Mesenteric fat pad (tissue), 1 donor: ENCODE data around the gene C18orf54. TPM values are rescaled to one million over a fixed set of nuclear protein-coding genes. Genes with fewer than 3 reads are reported as not detected.
A peak's percentile ranks its signal among the peaks of the same experiment; 100 is the strongest.
"Not testable (repeated sequence)": the region's sequence is repeated elsewhere in the genome, so short reads cannot be mapped to it uniquely, and the experiment has no call there.

Source experiments
- DNase-seq: peaks from one replicate; pipeline ENCODE4 v3.0.0-alpha.2; 2020; ENCODE audit warnings: low spot score
- long read RNA-seq: library from polyadenylated mRNA; unstranded; transcript quantifications from one replicate; pipeline ENCODE4 v2.0.0, GENCODE V29; 2020
- total RNA-seq: library from RNA; stranded (reverse); fragmentation: NEBNext Ultra II Directional; extraction: Animal tissue kit (Norgen Biotek cat#: 25700); gene quantifications from one replicate; pipeline ENCODE4 v1.2.1, GENCODE V29; 2021
- donor health status: DM: yes; HTN: yes; CAD: no.

C18orf54 gene
- total RNA-seq, result 1.3 TPM
- long read RNA-seq, partial matches to known transcripts, result 0 of 1 reads
- long read RNA-seq, other reads (novel, unspliced or antisense), result 1 of 1 reads

DNA sequence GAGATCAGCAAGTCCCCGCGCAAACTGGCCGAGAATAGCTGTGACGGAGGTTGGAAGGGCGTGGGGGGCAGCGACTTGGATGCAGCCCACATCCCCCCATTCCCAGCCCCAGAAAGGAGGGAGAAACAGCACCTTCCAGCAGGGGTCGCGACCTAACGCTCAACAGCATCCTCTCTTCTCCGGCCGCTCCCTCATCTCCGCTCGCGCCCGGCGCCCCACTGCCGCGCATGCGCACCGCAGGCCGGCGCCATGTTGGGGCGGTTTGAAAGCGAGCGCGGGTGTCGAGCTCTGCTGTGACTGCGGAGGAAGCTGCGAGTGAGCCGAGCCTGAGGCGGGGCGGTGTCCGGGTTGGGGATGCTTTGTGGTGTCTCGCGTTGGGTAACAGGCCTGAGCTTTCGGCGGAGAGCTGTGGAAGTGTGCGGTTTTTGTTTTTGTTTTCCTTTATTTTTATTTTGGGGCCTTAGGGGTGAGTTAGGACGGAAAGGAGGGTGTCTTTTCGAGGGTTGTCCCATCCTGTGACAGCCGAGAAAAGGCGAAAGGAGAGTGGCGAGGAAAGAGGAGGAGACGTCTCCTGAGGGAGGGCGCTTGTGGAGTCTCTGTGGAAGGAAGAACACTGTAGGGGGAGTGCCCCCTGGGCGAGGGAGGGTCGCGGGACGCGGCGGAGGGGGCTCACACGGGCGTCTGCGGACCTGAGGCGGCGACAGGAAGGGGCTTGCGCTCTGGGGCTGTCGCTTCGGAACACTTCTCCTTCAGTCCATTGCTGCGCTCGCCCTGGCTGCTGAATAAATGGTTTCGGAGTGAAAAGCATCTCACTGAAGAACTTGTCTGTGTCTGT lies at the start of gene C18orf54, which contains the start of gene STARD6:
Gene C18orf54 (plus strand): TSS at position 247 of the 835 bp plus-strand sequence. CDS start 2,667 bp downstream, outside the sequence.
Gene STARD6 (minus strand): TSS at position 199 of the 835 bp plus-strand sequence. CDS start 3,285 bp downstream, outside the sequence.
- peak; percentile 96 for DNase-seq

DNA sequence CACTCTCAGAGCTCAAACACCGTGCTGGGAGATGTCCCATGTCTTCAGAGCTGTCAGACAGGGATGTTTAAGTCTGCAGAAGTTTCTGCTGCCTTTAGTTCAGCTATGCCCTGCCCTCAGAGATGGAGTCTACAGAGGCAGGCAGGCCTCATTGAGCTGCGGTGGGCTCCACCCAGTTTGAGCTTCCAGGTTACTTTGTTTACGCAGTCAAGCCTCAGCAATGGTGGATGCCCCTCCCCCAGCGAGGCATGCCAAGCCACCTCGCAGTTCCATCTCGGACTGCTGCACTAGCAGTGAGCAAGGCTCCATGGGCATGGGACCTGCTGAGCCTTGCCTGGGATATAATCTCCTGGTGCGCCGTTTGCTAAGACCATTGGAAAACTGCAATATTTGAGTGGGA lies 48.1 kb upstream of the C18orf54 start:
- not testable (repeated sequence) for DNase-seq

DNA sequence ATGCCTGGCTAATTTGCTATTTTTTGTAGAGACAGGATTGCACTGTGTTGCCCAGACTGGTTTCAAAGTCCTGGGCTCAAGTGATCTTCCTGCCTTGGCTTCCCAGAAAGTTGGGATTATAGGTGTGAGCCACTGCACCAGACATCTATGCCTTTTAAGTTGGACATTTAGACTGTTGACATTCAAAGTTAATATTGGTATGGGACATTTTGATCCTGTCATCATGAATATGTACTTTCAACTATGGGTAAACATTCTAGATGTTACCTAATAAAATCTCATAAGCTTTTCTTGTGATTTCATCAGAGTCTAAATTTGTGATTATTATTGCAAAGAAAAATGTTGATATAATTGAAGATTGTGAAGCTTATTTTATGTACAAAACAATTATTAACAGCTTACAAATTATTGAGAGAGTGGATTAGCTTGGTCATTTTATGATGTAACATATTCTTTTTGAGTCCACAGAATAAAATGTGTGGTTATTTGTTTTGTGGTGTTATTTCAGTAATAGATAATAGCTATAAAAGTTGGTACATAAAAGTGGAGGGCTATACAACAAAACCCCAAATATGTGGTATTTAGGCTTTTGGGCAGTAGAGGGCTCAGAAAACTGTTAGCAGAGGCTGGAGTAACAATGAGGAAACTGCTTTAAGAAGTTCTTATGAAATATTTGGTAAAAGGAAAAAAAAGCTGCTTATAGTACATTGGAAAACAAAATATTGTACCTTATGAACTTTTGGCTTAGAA lies 41.5 kb upstream of the C18orf54 start:
- DNase-seq, result no peak

DNA sequence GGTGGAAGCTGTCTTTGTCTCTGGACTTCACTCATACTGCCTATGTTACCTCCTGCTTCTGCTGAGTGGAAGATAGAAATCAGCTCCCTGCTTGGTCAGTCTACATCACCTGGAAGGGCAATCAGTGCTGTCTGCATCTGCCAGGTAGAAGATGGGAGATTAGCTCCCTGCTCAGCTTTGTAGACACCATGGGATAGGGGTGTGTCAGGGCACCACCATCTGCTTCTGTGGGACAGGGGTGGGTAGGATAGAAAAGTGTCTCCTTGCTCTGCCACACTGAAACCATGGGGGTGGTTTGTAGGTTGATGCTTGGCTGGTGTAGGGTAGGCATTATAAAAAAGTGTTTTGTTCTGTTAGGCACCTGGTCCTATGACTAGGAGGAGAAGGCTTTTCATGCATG lies 34.1 kb upstream of the C18orf54 start:
- DNase-seq, result no peak

DNA sequence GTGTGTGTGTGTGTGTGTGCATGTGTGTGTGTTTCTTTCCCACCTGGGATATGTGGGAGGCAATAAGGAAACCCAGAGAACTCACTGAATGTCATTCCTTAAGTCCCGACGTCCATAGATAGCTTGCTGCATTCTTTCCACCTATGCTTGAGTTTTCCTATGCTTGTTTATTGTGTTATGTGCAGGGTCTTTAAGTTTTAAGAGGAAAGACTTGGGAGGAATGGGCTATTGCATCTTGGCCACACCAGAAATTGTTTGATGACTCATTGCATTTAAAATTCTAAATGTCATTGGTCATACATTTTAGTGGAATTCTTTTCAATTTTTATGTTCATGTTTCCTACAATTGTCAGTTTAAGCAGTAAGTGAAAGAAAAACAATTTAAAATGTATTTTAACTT lies 33.7 kb upstream of the C18orf54 start:
- DNase-seq, result no peak

DNA sequence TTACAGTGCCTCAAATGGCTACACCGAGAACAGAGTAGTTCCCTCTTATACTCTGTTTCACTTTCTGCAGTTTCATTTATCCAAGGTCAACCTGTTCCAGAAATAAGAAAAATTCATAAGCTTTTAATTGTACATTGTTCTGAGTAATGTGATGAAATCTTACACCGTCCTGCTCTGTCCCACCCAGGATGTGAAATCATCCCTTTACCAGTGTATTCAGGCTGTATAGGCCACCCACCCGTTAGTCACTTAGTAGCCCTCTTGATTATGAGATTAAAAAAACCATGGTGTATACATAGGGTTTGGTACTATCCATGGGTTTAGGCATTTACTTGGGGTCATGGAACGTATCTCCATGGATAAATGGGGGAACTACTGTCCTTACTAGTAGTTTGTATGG lies 29.9 kb upstream of the C18orf54 start:
- DNase-seq, result no peak

DNA sequence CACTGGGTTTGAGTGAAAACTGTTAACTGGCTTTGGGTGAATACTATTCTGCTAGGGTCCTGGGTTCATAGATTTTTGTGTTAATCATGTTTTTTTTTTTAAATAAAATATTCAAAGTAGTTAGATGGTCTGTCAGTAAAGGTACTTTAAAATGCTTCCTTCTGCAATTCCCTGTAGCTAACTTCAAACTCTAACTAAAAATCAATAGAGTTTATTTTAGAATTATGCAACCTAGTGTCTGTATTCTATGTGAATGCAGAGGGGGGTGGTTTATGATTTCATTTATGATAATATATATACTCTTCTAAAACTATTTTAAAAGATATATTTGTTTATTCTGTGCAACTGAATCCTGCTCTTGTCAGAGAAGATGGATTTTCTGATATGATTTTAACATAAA lies 27.9 kb upstream of the C18orf54 start:
- DNase-seq, result no peak

DNA sequence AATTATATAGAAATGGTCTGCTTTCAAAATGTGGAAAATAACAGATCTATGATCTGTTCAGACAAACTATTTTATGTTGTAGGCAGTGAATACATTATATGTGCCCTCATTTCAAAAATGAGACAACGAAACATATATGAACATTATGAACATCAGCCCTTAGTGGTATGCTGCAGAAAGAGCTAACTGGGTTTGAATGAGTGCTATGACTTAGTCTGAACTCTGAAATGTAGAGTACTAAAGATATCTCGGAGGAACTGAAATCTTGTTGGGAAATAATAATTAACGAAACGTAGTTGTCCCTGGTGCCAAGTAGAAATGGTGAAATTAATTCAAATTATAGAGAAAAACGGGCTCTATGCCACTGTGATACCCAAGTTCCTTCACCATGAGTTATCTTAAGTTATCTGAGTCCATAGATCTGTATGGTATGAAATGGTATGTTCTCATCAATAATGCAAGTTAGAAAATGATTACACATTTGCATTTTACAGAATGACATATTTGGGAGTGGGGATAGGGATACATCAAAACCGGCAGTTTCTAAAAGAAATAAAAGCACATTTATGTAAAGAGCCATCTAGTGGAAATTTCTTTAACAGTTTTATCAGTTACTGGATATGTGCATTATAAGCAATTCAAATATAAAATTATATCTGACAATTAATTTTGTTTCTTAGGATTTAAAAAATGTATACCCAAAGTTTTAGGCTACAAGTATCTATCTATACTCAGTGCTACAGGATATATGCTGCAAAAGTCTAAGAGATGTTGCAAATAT lies 26.7 kb upstream of the C18orf54 start:
- DNase-seq, result no peak

DNA sequence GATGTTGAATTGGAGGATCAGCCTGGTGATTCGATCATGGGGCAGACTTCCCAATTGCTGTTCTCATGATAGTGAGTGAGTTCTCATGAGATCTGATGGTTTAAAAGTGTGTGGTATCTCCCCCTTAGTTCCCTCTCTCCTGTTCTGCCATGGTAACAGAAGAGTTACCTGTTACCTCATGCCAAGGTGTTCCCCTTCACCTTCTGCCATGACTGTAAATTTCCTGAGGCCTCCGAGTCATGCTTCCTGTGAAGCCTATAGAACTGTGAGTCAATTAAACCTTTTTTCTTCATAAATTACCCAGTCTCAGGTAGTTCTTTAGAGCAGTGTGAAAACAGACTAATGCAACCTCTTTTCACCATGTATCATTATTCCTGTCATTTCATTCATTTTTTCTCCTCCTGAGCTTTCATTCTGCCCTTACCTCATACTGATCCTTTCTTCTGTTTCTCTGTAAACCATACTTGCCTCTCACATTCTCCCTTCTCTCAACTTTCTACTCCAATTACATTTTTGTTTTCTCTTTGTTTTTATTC lies 22.0 kb upstream of the C18orf54 start:
- no peak for DNase-seq

DNA sequence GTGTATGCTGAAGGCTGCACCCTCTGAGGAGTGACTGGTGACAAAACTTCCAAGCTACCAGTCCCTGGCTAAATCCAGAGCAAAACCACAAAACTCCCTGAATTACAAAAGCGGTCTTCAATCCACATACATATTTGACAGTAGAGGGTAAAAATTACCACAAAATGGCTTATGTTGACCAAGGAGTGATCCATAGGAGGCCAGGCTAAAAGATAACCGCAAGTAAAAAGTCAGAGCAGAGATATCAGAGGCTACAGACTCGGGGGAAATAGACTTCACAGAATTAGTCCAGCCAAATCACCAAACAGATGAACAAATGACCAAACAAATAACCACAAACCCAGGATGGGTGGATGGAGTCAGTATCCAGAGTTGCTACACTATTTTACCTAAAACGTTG lies 19.5 kb upstream of the C18orf54 start:
- no peak for DNase-seq

DNA sequence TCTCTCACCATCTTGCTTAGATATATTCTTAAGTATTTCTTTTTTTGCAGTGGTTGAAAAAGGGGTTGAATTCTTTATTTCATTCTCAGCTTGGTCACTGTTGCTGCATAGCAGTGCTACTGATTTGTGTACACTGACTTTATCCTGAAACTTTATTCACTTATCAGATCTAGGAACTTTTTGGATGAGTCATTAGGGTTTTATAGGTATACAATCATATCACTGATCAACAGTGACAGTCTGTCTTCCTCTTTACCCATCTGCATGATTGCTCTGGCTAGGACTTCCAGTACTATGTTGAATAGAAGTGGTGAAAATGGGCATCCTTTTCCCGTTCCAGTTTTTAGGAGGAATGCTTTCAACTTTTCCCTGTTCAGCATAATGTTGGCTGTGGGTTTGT lies 6.5 kb upstream of the C18orf54 start:
- no peak for DNase-seq

DNA sequence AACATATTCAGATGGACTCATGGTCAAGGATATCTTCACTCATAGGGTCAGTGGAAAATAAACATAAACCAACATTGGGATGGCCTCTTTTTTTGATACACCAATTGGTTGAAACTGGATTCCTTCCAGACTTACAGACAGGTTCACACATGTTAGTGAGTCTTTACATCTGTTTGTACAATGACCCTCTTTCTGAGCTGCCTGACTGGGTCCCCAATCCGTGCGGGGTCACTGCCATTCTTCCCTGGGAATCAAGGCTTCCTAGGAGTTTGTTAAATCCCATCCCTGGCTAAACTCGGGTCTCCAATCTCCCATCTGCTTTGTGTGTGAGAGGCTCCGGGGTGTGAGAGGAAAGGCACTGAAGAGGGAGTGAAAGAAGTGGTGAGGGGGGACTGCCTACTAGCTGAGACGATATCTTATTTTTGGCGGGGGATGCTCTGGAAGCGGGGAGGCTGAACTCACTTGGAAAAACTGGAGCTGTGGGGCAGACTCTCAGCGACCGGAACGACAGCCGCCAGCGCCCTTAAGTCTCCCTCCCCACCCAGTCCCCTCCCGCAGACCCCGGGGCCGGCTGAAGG lies 535 bp upstream of the C18orf54 start:
- DNase-seq, result no peak

DNA sequence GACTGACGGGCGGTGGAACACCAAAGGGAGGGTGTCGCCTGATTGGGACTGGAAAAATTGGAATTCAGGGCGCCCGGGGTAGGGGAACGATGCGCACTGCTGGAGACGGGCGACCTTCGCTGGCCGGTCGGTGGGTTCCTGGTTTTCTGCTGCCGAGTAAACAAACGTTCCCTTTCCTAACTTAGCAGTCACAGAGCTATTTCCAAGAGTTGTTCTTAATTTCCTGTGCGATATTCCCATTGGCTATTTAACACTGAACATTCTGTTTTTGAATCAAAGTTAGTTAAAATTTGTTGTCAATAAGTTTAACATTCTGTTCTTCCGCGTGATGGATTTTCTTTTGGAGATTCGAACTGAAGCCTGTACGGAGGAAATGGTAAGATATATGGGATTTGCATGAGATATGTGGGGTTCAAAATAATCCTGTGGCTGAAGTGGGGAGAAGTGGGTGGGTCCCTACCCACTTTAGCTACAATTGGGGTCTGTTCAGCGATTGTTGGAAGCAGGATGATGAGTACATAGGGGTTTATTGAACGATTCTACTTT lies 862 bp downstream of the C18orf54 start:
- DNase-seq, result no peak

DNA sequence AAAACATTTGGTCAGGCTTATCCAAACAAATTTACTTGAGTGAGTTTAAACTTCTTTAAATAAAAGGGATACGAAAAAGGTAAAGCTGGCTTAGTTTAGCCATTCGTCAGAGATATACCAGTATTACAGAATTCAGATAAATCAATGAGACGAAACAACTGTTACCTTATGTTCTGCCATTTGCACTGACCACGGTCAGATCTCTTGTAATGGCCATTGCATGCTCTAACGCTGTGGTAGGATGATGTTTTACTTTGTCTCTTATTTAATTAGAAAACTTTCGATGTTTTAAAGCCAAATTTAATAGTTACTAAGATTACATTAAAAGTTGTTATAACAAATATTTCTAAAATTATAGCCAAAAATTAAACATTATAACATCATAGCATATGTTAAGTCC lies 1.5 kb downstream of the C18orf54 start:
- no peak for DNase-seq

DNA sequence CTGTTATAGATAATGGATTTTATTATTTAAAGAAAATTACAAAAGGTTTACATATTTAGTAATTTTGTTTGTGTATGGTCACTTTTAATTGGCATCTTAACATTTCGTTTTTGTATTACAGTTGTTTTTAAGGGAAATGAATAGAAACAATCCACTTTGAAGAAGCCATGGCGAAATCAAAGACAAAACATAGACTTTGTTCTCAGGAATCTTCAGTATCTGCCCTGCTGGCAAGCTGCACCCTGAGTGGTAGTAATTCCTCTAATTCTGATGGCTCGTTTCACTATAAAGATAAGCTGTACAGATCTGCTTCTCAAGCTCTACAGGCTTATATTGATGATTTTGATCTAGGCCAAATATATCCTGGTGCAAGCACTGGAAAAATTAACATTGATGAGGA lies 2.7 kb downstream of the C18orf54 start:
- DNase-seq, result no peak

DNA sequence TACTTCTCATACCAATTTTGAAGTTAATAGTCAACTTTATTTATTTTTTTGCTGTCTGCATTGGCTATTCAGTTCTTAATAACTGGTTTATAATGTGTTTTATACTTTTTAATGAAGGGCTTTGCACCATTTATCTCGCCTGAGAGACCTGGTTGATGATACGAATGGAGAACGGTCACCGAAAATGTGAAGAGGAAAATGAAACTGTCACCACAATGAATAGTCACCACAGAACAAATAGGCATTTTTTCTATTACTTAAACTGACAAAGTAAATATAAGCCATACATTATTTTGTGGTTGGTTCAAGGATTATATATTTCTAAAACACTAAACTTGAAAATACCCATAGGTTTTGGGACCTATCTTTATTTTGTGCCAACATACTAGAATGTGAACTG lies 20.4 kb downstream of the C18orf54 start:
- DNase-seq, result no peak

DNA sequence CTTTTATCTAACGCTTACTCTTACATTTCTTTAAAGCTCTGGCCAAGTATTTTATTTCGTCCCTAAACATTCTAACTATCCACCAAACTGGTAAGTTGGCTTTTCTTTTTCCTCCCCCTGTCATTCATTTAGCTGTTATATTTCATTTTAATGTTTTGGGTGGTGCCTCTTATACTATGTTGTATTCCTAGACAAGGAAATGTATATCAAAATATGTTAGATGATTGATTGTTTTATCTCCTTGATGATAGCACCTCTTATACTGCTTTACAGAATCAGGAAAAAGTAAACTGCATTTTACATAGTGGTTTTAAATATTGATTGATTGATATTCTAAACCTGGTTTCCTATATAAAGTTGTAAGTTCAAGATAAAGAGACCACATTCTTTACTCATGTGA lies 23.9 kb downstream of the C18orf54 start:
- DNase-seq, result no peak

DNA sequence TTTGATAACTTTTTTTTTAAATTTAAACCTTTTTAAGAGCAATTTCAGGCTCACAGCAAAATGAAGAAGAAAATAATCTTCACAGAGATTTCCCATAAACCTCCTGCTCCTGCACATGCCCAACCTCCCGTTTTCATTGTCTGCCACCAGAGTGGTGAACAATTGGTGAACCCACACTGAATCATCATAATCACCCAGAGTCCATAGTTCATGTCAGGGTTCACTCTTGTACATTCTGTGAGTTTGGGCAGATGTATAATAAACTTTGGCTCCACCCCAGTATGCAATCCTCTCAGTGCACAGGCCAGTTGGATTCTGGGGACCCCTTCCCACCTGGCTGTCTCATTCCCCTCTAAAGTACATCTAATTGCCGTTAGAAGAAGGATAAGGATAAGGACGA lies 24.4 kb downstream of the C18orf54 start:
- DNase-seq, result no peak

DNA sequence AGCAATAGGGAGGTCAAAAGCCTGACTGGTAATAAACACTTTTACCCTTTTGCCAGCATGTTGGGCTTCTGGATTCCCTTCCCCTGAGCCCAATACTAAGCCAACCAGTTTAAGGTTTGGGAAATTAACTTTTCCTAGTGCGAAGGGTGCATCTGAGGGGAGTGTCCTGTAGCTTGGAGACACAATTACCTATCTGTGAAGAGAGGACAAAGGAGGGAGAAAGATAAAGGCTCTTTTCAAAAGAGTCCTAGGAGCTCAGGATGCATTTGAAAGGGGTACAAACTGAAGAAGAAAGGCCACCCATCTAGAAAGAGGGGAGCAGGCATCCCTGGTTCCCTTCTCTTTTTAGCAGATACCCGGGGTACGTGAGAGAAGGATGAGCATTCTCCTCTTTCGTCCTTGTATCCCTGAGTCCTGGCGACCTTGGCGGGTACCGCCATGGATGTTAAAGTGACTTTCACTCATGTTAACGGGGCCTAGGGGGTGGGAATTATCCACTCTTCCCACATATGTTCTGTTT lies 25.1 kb downstream of the C18orf54 start:
- no peak for DNase-seq

DNA sequence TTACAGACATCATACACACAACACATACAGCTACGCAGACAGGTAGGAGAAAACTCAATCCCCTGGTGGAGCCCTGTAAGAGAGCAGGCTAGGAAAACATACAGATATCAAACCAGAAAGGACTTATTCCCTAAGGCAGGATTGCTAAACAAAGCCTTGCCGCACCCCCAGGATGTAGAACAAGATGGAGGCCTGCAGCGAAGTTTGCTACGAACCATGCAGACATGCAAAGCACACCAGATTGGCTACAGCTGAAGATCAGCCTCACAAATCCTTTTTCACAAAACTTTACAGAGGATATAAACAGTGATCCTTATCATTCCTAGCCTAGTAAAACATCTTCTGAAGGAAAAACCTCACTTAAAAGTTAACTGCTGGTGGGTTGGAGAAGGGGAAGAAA lies 28.3 kb downstream of the C18orf54 start:
- no peak for DNase-seq
